Measurements from ENCODE around the gene IQSEC1. TPM values are rescaled to one million over a fixed set of nuclear protein-coding genes. Genes with fewer than 3 reads are reported as not detected.

IQSEC1 gene
- polyA plus RNA-seq, 2 of the 4 experiments (the other 2 are of a cell fraction), result 3.7 to 10.7 TPM

- Histone ChIP-seq H3K4me1 (no peaks in the 10 kb centered on the region), H3K27ac (no peak overlapping the region), H3K9me3 (no peaks in the 10 kb centered on the region), H3K4me2 (no peak overlapping the region), H3K4me3 (no peak overlapping the region)
- WGBS (ENCODE audit: missing lambda C conversion rate), result 93% methylated on average over 10 of the region's 10 CpGs
- DNase-seq (ENCODE audit: low read depth in 1 of 2, low spot score in 1 of 2), result no peak
- ChIA-PET POLR2A (no interaction called here), CTCF (interaction anchor here (1.1 to 1.6 kb wide), 3 partner anchors 10 to 48 kb away, joined by 3 to 4 read pairs (median 3); no protein-coding TSS in a partner anchor)
- ATAC-seq, result no peak
- FAIRE-seq, result no peak
- TF ChIP-seq KDM1A (IDR thresholded peaks at IDR 0.05; ENCODE audit: low read depth), result no peak
- no peak for TF ChIP-seq SREBF2 (IDR thresholded peaks at IDR 0.05)
- no peak for TF ChIP-seq RAD21 (conservative IDR thresholded peaks at IDR 0.05 in 1 of 2, IDR thresholded peaks at IDR 0.05 in 1 of 2)
These were observed 134.1 kb downstream of the IQSEC1 start for GRCh38 chr3:12939137-12939536.

- ChIA-PET CTCF (interaction anchor here (1.1 kb wide), 1 partner anchor 9 kb away, joined by 3 read pairs; no protein-coding TSS in a partner anchor), POLR2A (no interaction called here)
- Histone ChIP-seq H3K4me3 (no peak overlapping the region), H3K4me1 (no peaks in the 10 kb centered on the region), H3K4me2 (no peak overlapping the region), H3K9me3 (no peaks in the 10 kb centered on the region), H3K27ac (no peak overlapping the region)
- DNase-seq (ENCODE audit: low read depth in 1 of 2, low spot score in 1 of 2), result no peak
- ATAC-seq, result no peak
- FAIRE-seq, result no peak
- no peak for TF ChIP-seq HES2 (IDR thresholded peaks at IDR 0.05)
- no peak for TF ChIP-seq RNF2 (IDR thresholded peaks at IDR 0.05; ENCODE audit: borderline replicate concordance, low read depth)
- TF ChIP-seq HOXA7 (CRISPR knock-in tag; IDR thresholded peaks at IDR 0.05), result no peak
- no peak for TF ChIP-seq PBX3 (IDR thresholded peaks at IDR 0.05)
- TF ChIP-seq ELK1 (IDR thresholded peaks at IDR 0.05; ENCODE audit: low read depth, low read length), result no peak
- TF ChIP-seq SMC3 (IDR thresholded peaks at IDR 0.05), result no peak
- no peak for TF ChIP-seq HOXB5 (CRISPR knock-in tag; IDR thresholded peaks at IDR 0.05)
- no peak for TF ChIP-seq NFE2L2 (conservative IDR thresholded peaks at IDR 0.05; ENCODE audit: low read length)
- 89% methylated on average over 10 of the region's 10 CpGs for WGBS (ENCODE audit: missing lambda C conversion rate)
These were observed 134.9 kb downstream of the IQSEC1 start for GRCh38 chr3:12938258-12938711.

GRCh38 chr3:12935861-12936830, 137.1 kb downstream of the IQSEC1 start:
- DNase-seq (ENCODE audit: low read depth in 1 of 2, low spot score in 1 of 2), result no peak
- H3K4me1 ChIP-seq, result no peaks in the 10 kb centered on the region
- POLR2A ChIA-PET, result no interaction called here
- no peak for FAIRE-seq
- no peak overlapping the region for H3K4me2 ChIP-seq
- H3K27ac ChIP-seq, result no peak overlapping the region
- H3K9me3 ChIP-seq, result no peaks in the 10 kb centered on the region
- 91% methylated on average over 51 of the region's 67 CpGs for WGBS (ENCODE audit: missing lambda C conversion rate)
- CTCF ChIA-PET, result interaction anchor here (0.8 to 1.6 kb wide), 4 partner anchors 14 to 47 kb away, joined by 3 to 5 read pairs (median 4); no protein-coding TSS in a partner anchor
- no peak overlapping the region for H3K4me3 ChIP-seq
- ATAC-seq, result no peak
- no peak for TF ChIP-seq POLR2A (IDR thresholded peaks at IDR 0.05; ENCODE audit: low read length)
- no peak for TF ChIP-seq RARB (CRISPR knock-in tag; IDR thresholded peaks at IDR 0.05)
- no peak for TF ChIP-seq JUNB (IDR thresholded peaks at IDR 0.05)
- no peak for TF ChIP-seq RFX5 (IDR thresholded peaks at IDR 0.05)
- no peak for TF ChIP-seq MAX (IDR thresholded peaks at IDR 0.05)
- no peak for TF ChIP-seq HOXB13 (CRISPR knock-in tag; IDR thresholded peaks at IDR 0.05; ENCODE audit: low read depth)
- no peak for TF ChIP-seq CEBPB (IDR thresholded peaks at IDR 0.05)
- TF ChIP-seq ZSCAN20 (CRISPR knock-in tag; IDR thresholded peaks at IDR 0.05), result no peak
- no peak for TF ChIP-seq TFCP2L1 (CRISPR knock-in tag; IDR thresholded peaks at IDR 0.05)
- no peak for TF ChIP-seq USF2 (IDR thresholded peaks at IDR 0.05)
- TF ChIP-seq MYC (IDR thresholded peaks at IDR 0.05; ENCODE audit: borderline replicate concordance, low read length), result no peak
- TF ChIP-seq HEYL (CRISPR knock-in tag; IDR thresholded peaks at IDR 0.05), result no peak
- no peak for TF ChIP-seq PBX3 (IDR thresholded peaks at IDR 0.05)
- no peak for TF ChIP-seq NFE2L2 (conservative IDR thresholded peaks at IDR 0.05; ENCODE audit: low read length)
- TF ChIP-seq HMGXB4 (CRISPR knock-in tag; IDR thresholded peaks at IDR 0.05; ENCODE audit: borderline replicate concordance), result no peak
- TF ChIP-seq ATOH8 (CRISPR knock-in tag; IDR thresholded peaks at IDR 0.05; ENCODE audit: low read depth), result no peak

All from A549 (cell line).